H1 (cell line): Measurements from ENCODE around the gene ALDOC. TPM values are rescaled to one million over a fixed set of nuclear protein-coding genes. Genes with fewer than 3 reads are reported as not detected.

Experiments
- ASH2L ChIP-seq: fragments of 200-600, 300-600 bp; sonication (generic); IDR thresholded peaks from one replicate; pipeline ENCODE4 v1.7.1; 2017; ENCODE audit warnings: low read length
- CHD2 ChIP-seq: IDR thresholded peaks from 2 replicates; pipeline ENCODE4 v1.6.1; 2012; ENCODE audit warnings: low read length, improper control_type of control experiment
- EP300 ChIP-seq, 2 experiments: IDR thresholded peaks; 1 replicate in 1 of 2; 2 replicates in 1 of 2; pipeline ENCODE4 v1.6.1; 2011 to 2012; ENCODE audit warnings: low read depth in 2 of 2, low read length in 2 of 2, mild to moderate bottlenecking in 2 of 2, borderline replicate concordance in 1 of 2, inconsistent platforms in 1 of 2, moderate library complexity in 1 of 2
- HDAC2 ChIP-seq, 2 experiments: fragments of 300-600 bp in 1 of 2; sonication (generic) in 1 of 2; IDR thresholded peaks; 2 replicates each; pipeline ENCODE4 v1.6.1; 2011 to 2012; ENCODE audit warnings: low read depth in 2 of 2, low read length in 2 of 2, mild to moderate bottlenecking in 2 of 2, moderate library complexity in 2 of 2, borderline replicate concordance in 1 of 2, inconsistent platforms in 1 of 2
- JUN ChIP-seq: IDR thresholded peaks from 2 replicates; pipeline ENCODE4 v1.6.1; 2011; ENCODE audit warnings: low read depth, mild to moderate bottlenecking, improper control_type of control experiment, low read length
- TEAD4 ChIP-seq: IDR thresholded peaks from 2 replicates; pipeline ENCODE4 v1.6.1; 2012; ENCODE audit warnings: low read depth, low read length, inconsistent platforms, mixed read lengths
- polyA plus RNA-seq, 7 experiments: library from polyadenylated mRNA; depleted of rRNA in 3 of 7; stranded (reverse) in 5 of 7; unstranded in 2 of 7; fragments of >200 nt in 5 of 7; fragments of 200-250 nt in 2 of 7; gene quantifications; 1 replicate in 5 of 7; 2 replicates in 1 of 7; 4 replicates in 1 of 7; pipeline versions ENCODE4 v1.2.1 to v1.2.3, GENCODE V29; 2011 to 2013; ENCODE audit warnings: missing spikeins in 2 of 7, mixed read lengths in 2 of 7
- total RNA-seq: library from RNA; stranded (reverse); fragmentation: NEBNext Ultra II Directional; extraction: Animal tissue kit (Norgen Biotek cat#: 25700); gene quantifications from 2 replicates; pipeline ENCODE4 v1.2.1, GENCODE V29; 2021
- TF ChIP-seq, protein P1 (sequence below): IDR thresholded peaks from 2 replicates; pipeline ENCODE4 v1.6.1; 2012; ENCODE audit warnings: inconsistent platforms

Gene ALDOC
- total and polyA plus RNA-seq, 2 of the 8 experiments (the other 6 are each of a cell fraction or from before 2014, with no cell fraction given): 51.6 to 103 TPM

DNA sequence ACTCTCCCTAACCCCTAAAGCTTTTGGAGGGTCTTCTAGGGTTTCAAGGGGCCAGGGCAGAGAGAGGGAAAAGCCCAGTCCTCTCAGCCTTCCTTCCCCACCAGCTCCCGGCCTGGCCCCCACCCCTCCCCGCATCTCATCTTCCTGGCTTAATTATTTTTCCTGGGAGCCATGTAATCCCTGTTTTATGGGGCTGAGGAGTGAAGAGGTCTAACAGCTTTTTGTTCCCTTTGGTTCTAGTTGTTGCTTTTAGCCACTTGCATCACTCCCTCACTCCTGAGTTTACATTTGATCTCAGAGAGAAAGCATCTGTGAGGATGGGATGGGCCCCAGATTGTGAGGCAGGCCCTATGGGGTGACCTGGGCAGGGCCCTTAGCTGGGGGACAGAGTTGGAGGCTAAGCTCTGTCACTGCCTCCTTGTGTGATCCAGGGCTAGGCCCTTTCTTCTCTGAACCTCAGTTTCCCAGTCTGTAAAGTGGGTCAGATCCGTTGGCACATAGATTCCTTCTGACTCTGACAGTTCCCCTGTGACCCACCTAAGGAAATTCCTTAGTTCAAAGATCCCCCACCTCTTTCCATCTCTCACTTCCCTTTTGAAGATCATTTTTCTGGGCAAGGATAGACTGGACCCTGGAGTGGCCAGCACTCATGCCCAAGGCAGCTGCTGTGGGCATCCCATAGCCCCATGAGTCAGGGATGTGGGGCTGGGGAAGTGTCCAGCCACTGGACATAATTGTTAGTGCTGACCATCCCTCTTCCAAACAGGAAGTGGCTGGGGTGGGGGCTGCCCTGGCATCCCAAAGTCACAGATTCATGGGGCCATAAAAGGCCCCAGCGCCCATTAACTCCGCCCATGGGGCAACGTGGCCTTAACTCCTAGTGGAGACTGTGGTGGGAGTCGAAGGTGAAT, 44.4 kb downstream of the ALDOC start (continued):
- TF ChIP-seq HDAC2 (IDR thresholded peaks at IDR 0.05; ENCODE audit: borderline replicate concordance in 1 of 2, low read depth in 2 of 2, low read length in 2 of 2) (no peak), JUN (no peak), TEAD4 (no peak), EP300 (IDR thresholded peaks at IDR 0.05; ENCODE audit: borderline replicate concordance in 1 of 2, low read depth in 2 of 2, low read length in 2 of 2) (no peak), CHD2 (no peak), ASH2L (no peak)
- TF ChIP-seq, protein P1, sequence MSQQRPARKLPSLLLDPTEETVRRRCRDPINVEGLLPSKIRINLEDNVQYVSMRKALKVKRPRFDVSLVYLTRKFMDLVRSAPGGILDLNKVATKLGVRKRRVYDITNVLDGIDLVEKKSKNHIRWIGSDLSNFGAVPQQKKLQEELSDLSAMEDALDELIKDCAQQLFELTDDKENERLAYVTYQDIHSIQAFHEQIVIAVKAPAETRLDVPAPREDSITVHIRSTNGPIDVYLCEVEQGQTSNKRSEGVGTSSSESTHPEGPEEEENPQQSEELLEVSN: no peak
